ENCODE measurements around the gene CCL27. TPM values are rescaled to one million over a fixed set of nuclear protein-coding genes. Genes with fewer than 3 reads are reported as not detected.

The CCL27 gene
- total RNA-seq (2021) (0.68 to 1.0 TPM (median 0.89 TPM) in 3 replicates), Bru-seq, nascent RNA (percentile 45 among the genes with signal in this experiment)
- long read RNA-seq, experiment 1, result 0 reads
- long read RNA-seq, experiment 2, result 0 reads
- long read RNA-seq, experiment 3, result 0 reads

- TF ChIP-seq MXD4 (CRISPR knock-in tag; IDR thresholded peaks at IDR 0.05; ENCODE audit: borderline replicate concordance) (no peak), STAT6 (CRISPR knock-in tag; conservative IDR thresholded peaks at IDR 0.05; ENCODE audit: low read depth) (no peak), FOXK1 (CRISPR knock-in tag; IDR thresholded peaks at IDR 0.05) (no peak), CREB1 (CRISPR knock-in tag; IDR thresholded peaks at IDR 0.05) (no peak), ZNF671 (CRISPR knock-in tag; IDR thresholded peaks at IDR 0.05) (no peak), PRRX2 (CRISPR knock-in tag; IDR thresholded peaks at IDR 0.05) (no peak), NR3C1 (CRISPR knock-in tag; conservative IDR thresholded peaks at IDR 0.05; ENCODE audit: low read depth) (no peak), ZNF416 (CRISPR knock-in tag; IDR thresholded peaks at IDR 0.05) (no peak), IRF2 (CRISPR knock-in tag; IDR thresholded peaks at IDR 0.05; ENCODE audit: borderline replicate concordance, low read depth) (no peak), ZNF317 (CRISPR knock-in tag; IDR thresholded peaks at IDR 0.05; ENCODE audit: borderline replicate concordance, low read depth) (no peak), CBFB (CRISPR knock-in tag; IDR thresholded peaks at IDR 0.05; ENCODE audit: low read depth) (no peak), SMAD3 (CRISPR knock-in tag; IDR thresholded peaks at IDR 0.05; ENCODE audit: borderline replicate concordance) (no peak), CTCF (IDR thresholded peaks at IDR 0.05) (no peak), NFE2L1 (CRISPR knock-in tag; IDR thresholded peaks at IDR 0.05) (no peak), TCF7 (CRISPR knock-in tag; IDR thresholded peaks at IDR 0.05; ENCODE audit: low read depth) (no peak)
- ChIA-PET CTCF (interaction anchor here (0.8 to 3.5 kb wide), 6 partner anchors 13 to 71 kb away, joined by 4 to 39 read pairs (median 6); partner anchors contain the start of genes GALT and SIGMAR1), POLR2A (interaction anchor here (1.0 kb wide), 1 partner anchor 16 kb away, joined by 3 read pairs; the partner anchor contains the start of gene GALT)
- H3K36me3 Mint-ChIP-seq, result 0 out of 2 replicates have a peak, but pooled peaks cover 2% of the 10 kb centered on the region
- H3K27ac Mint-ChIP-seq, result no peak within 1 kb of the TSS
- H3K4me3 Mint-ChIP-seq, result no peak within 1 kb of the TSS
- peaks cover 6% of the 10 kb centered on the region for H3K27me3 Mint-ChIP-seq (ENCODE audit: low read depth)
- H3K9me3 Mint-ChIP-seq, result no peaks in the 10 kb centered on the region
- DNase-seq (ENCODE audit: low spot score), result no peak
- ATAC-seq, result no peak
- H3K4me1 Mint-ChIP-seq, result peaks cover 9% of the 10 kb centered on the region
Measured at GRCh38 chr9:34662526-34663302, at the start of gene CCL27. TSS of gene CCL27 (minus strand) at chr9:34662657. CDS start at chr9:34662633, 24 bp downstream.

- no peaks in the 10 kb centered on the region for H3K4me1 Mint-ChIP-seq
- H3K27ac Mint-ChIP-seq, result no peak overlapping the region
- no peak for ATAC-seq
- H3K4me3 Mint-ChIP-seq, result no peak overlapping the region
- H3K27me3 Mint-ChIP-seq (ENCODE audit: low read depth), result peaks cover 23% of the 10 kb centered on the region
- no peaks in the 10 kb centered on the region for H3K9me3 Mint-ChIP-seq
- no peaks in the 10 kb centered on the region for H3K36me3 Mint-ChIP-seq
- DNase-seq (ENCODE audit: low spot score), result no peak
- ChIA-PET POLR2A (no interaction called here), CTCF (interaction anchor here (13.3 kb wide), 1 partner anchor 10 kb away, joined by 122 read pairs; no protein-coding TSS in a partner anchor)
- TF ChIP-seq NFATC4 (CRISPR knock-in tag; IDR thresholded peaks at IDR 0.05) (no peak), FOXP4 (CRISPR knock-in tag; IDR thresholded peaks at IDR 0.05) (no peak), CDX4 (CRISPR knock-in tag; IDR thresholded peaks at IDR 0.05; ENCODE audit: borderline replicate concordance) (no peak), CREB1 (CRISPR knock-in tag; IDR thresholded peaks at IDR 0.05) (no peak), ZNF425 (CRISPR knock-in tag; conservative IDR thresholded peaks at IDR 0.05) (no peak), FOXK1 (CRISPR knock-in tag; IDR thresholded peaks at IDR 0.05) (no peak), E2F4 (CRISPR knock-in tag; IDR thresholded peaks at IDR 0.05; ENCODE audit: borderline replicate concordance, low read depth) (no peak), SOX15 (CRISPR knock-in tag; IDR thresholded peaks at IDR 0.05) (no peak), GRHL2 (CRISPR knock-in tag; IDR thresholded peaks at IDR 0.05; ENCODE audit: insufficient replicate concordance, severe bottlenecking) (no peak)
Measured at GRCh38 chr9:34712140-34712539, 49.7 kb upstream of the CCL27 start.
